ENCODE measurements around the gene CCDC188. TPM values are rescaled to one million over a fixed set of nuclear protein-coding genes. Genes with fewer than 3 reads are reported as not detected.

The CCDC188 gene
- total and polyA plus RNA-seq, 5 donors from 2014 or later: 0.44 TPM; not detected in 4

DNA sequence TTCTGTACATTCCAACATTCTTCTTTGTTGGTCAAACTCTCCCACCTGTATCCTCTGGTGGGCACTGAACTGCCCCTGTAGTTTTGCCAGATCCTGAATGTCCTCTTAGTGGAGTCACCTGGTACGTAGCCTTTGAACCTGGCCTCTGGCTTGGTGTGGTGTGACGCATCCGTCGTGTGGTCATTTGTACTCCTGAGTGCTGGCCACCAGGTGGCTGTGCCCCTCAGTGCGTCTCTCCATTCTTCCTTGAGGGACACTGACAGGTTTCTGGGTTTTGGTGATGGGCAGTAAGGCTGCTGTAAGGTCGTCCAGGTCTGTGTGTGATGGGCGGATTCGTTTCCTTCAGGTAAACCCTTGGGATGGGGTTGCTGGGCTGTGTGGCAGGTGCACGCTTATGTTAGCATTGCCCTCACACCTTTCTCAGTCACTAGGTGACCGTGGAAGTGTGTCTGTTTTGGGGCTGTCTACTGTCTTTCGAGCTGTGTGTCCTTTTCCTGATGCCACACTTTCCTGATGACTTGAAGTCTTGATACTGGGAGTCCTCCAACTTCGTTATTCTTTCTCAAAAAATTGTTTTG is 48.6 kb downstream of the CCDC188 start:
- H3K27me3 ChIP-seq (ENCODE audit: control insufficient read depth, insufficient read depth, low read length): no peaks in the 10 kb centered on the region
- Mint-ChIP-seq H3K27ac (peak overlapping the region in 2 of 3 donors; percentile 95 to 97), H3K36me3 (peaks cover 13% of the 10 kb centered on the region), H3K27me3 (no peaks in the 10 kb centered on the region), H3K4me3 (peak overlapping the region in 3 of 4 donors; percentile 38 to 54 (median 50)), H3K9me3 (no peaks in the 10 kb centered on the region), H3K4me1 (peaks cover 16 to 53% (median 28%) of the 10 kb centered on the region in 4 donors)
- H3K4me1 ChIP-seq (ENCODE audit: control insufficient read depth, insufficient read depth, low read length, poor library complexity, severe bottlenecking): peaks cover 29% of the 10 kb centered on the region
- DNase-seq (no peak), ATAC-seq (ENCODE audit: low read depth in 2 of 2) (no peak)
- peaks cover 35% of the 10 kb centered on the region for H3K36me3 ChIP-seq (ENCODE audit: control insufficient read depth, insufficient read depth, low read length)
- no peak overlapping the region for H3K4me3 ChIP-seq (ENCODE audit: low read depth, low read length)
- no peaks in the 10 kb centered on the region for H3K9me3 ChIP-seq (ENCODE audit: control insufficient read depth in 2 of 2, low read length in 2 of 2)
- H3K27ac ChIP-seq (ENCODE audit: insufficient read depth, low read length, poor library complexity, severe bottlenecking): no peak overlapping the region

DNA sequence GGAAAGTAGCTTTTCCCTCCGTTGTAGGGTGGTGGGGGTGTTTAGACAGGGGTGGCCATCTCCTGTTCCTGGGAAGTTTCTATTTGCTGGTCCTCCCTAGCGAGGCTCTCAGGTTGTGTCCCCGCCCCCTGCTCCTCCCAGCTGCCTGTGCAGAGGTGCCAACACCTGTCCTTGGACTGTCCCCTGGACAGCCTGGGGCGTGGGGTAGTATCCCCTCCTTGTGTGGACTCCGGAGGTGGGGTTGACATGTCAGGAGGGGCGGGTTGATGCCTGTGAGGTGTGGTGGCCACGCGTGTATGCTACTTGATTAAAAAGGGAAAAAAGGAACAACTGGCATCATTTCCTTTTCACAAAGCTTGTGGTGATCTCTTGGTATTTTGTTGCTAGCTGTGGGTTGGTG is 49.2 kb downstream of the CCDC188 start:
- Histone ChIP-seq H3K36me3 (ENCODE audit: control insufficient read depth, insufficient read depth, low read length) (peaks cover 35% of the 10 kb centered on the region), H3K27ac (ENCODE audit: insufficient read depth, low read length, poor library complexity, severe bottlenecking) (peak overlapping the region; percentile 84), H3K9me3 (ENCODE audit: control insufficient read depth in 2 of 2, low read length in 2 of 2) (no peaks in the 10 kb centered on the region), H3K27me3 (ENCODE audit: control insufficient read depth, insufficient read depth, low read length) (no peaks in the 10 kb centered on the region), H3K4me3 (ENCODE audit: low read depth, low read length) (no peak overlapping the region), H3K4me1 (ENCODE audit: control insufficient read depth, insufficient read depth, low read length, poor library complexity, severe bottlenecking) (peaks cover 29% of the 10 kb centered on the region)
- Mint-ChIP-seq H3K36me3 (peaks cover 17% of the 10 kb centered on the region), H3K4me1 (peaks cover 19 to 57% (median 32%) of the 10 kb centered on the region in 4 donors), H3K4me3 (peak overlapping the region in 2 of 4 donors; percentile 50 to 51), H3K27me3 (no peaks in the 10 kb centered on the region), H3K9me3 (peaks cover 0 to 1% (median 0%) of the 10 kb centered on the region in 7 donors), H3K27ac (peak overlapping the region in 2 of 3 donors; percentile 95 to 97)
- ATAC-seq (ENCODE audit: low read depth in 2 of 2) (no peak), DNase-seq (no peak)

DNA sequence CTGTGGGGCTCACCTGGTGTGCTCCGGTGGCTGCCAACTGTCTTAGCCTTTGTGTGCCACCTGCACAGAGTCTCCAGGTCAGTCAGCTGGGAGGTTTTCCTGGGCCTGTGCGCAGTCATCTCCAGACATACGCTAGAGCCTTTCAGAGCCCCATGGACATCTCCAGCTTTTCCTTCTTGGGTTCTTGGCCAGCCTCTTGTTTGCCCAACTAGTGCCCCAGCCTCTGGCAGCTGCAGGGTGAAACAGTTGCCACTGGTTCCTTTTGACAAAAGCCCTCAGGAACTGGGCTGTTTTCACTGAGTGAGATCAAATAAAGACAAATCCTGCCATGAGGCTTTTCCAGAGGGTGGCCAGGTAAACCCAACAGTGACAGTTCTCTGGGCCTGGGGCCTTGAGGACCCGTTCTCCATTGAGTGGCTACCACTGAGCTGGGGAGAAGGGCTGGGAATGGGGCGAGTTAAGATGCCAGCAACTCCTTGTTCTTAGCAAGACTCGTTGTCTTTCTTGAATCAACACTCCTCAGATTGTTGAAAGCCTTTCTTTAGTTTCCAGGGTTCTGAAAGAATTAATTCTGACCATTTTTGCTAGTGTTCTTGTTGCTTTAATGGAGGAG is 51.6 kb downstream of the CCDC188 start:
- Mint-ChIP-seq H3K9me3 (peaks cover 0 to 1% (median 0%) of the 10 kb centered on the region in 7 donors), H3K36me3 (peaks cover 32% of the 10 kb centered on the region), H3K4me1 (peaks cover 23 to 76% (median 45%) of the 10 kb centered on the region in 4 donors), H3K4me3 (peak overlapping the region in 2 of 4 donors; percentile 16 to 85), H3K27me3 (no peaks in the 10 kb centered on the region), H3K27ac (peak overlapping the region in 2 of 3 donors; percentile 95 to 97)
- Histone ChIP-seq H3K27me3 (ENCODE audit: control insufficient read depth, insufficient read depth, low read length) (no peaks in the 10 kb centered on the region), H3K4me3 (ENCODE audit: low read depth, low read length) (peak overlapping the region; percentile 14), H3K36me3 (ENCODE audit: control insufficient read depth, insufficient read depth, low read length) (peaks cover 34% of the 10 kb centered on the region), H3K27ac (ENCODE audit: insufficient read depth, low read length, poor library complexity, severe bottlenecking) (peak overlapping the region; percentile 84), H3K9me3 (ENCODE audit: control insufficient read depth in 2 of 2, low read length in 2 of 2) (peaks cover 0 to 1% of the 10 kb centered on the region in 2 experiments), H3K4me1 (ENCODE audit: control insufficient read depth, insufficient read depth, low read length, poor library complexity, severe bottlenecking) (peaks cover 36% of the 10 kb centered on the region)
- ATAC-seq (ENCODE audit: low read depth in 2 of 2) (no peak), DNase-seq (no peak)

Other genes starting within 250 kb of the CCDC188 start
- 27.3 TPM for gene COMT, start 209.3 kb downstream of the CCDC188 start, total RNA-seq
- gene COMT, start 209.3 kb downstream of the CCDC188 start, polyA plus RNA-seq: 100 to 1,000 TPM in 1 of 4 donors, 10 to 100 TPM in 3; 89.2 to 106 (median 94.5) TPM
- 25.7 TPM for gene TXNRD2, start 209.2 kb downstream of the CCDC188 start, total RNA-seq
- 10 to 100 TPM; 11.3 to 12.4 (median 11.7) TPM for gene TXNRD2, start 209.2 kb downstream of the CCDC188 start, polyA plus RNA-seq
- 2.7 TPM for gene ARVCF, start 134.2 kb downstream of the CCDC188 start, total RNA-seq
- under 1 TPM in 3 of 4 donors, not detected in 1; 0.39 to 0.52 (median 0.41) TPM for gene ARVCF, start 134.2 kb downstream of the CCDC188 start, polyA plus RNA-seq
- gene TANGO2, start 129.9 kb downstream of the CCDC188 start, total RNA-seq: 43.0 TPM
- gene TANGO2, start 129.9 kb downstream of the CCDC188 start, polyA plus RNA-seq: 10 to 100 TPM; 39.5 to 48.4 (median 45.0) TPM
- 41.1 TPM for gene DGCR8, start 70.8 kb downstream of the CCDC188 start, total RNA-seq
- gene DGCR8, start 70.8 kb downstream of the CCDC188 start, polyA plus RNA-seq: 1 to 10 TPM; 2.7 to 6.6 (median 4.5) TPM
- 67.2 TPM for gene RANBP1, start 35.0 kb downstream of the CCDC188 start, total RNA-seq
- gene RANBP1, start 35.0 kb downstream of the CCDC188 start, polyA plus RNA-seq: 10 to 100 TPM; 80.7 to 93.9 (median 90.2) TPM
- 75.2 TPM for gene TRMT2A, start 33.8 kb downstream of the CCDC188 start, total RNA-seq
- 10 to 100 TPM; 24.5 to 30.2 (median 28.1) TPM for gene TRMT2A, start 33.8 kb downstream of the CCDC188 start, polyA plus RNA-seq
- gene ZDHHC8, start 19.3 kb downstream of the CCDC188 start, total RNA-seq: 76.7 TPM
- 1 to 10 TPM; 1.2 to 4.3 (median 1.6) TPM for gene ZDHHC8, start 19.3 kb downstream of the CCDC188 start, polyA plus RNA-seq
- 1.3 TPM for gene RTN4R, start 117.3 kb upstream of the CCDC188 start, total RNA-seq
- gene RTN4R, start 117.3 kb upstream of the CCDC188 start, polyA plus RNA-seq: 1 to 10 TPM; 1.2 to 3.3 (median 1.9) TPM
- gene DGCR6L, start 169.0 kb upstream of the CCDC188 start, total RNA-seq: 28.7 TPM
- 100 to 1,000 TPM; 106 to 123 (median 114) TPM for gene DGCR6L, start 169.0 kb upstream of the CCDC188 start, polyA plus RNA-seq
- gene ZNF74, start 243.1 kb upstream of the CCDC188 start, total RNA-seq: 4.1 TPM
- gene ZNF74, start 243.1 kb upstream of the CCDC188 start, polyA plus RNA-seq: 1 to 10 TPM; 3.4 to 5.9 (median 4.5) TPM

Measured in CD4-positive, CD25-positive, alpha-beta regulatory T cell (primary cell).